ENCODE results near the gene PRDM2.

Gene PRDM2

GRCh38 chr1:13766592-13767564, 66.9 kb downstream of the PRDM2 start:
- no peak for DNase-seq

GRCh38 chr1:13769212-13769611, 69.2 kb downstream of the PRDM2 start:
- no peak for DNase-seq

- DNase-seq, result no peak
Observed at GRCh38 chr1:13769830-13770229, 69.8 kb downstream of the PRDM2 start.

GRCh38 chr1:13770743-13771142, 70.8 kb downstream of the PRDM2 start:
- no peak for DNase-seq

GRCh38 chr1:13771745-13772144, 71.8 kb downstream of the PRDM2 start:
- DNase-seq, result no peak

- no peak for DNase-seq
Observed at GRCh38 chr1:13772271-13772670, 72.3 kb downstream of the PRDM2 start.

GRCh38 chr1:13774121-13774520, 74.1 kb downstream of the PRDM2 start:
- no peak for DNase-seq

- DNase-seq, result no peak
Observed at GRCh38 chr1:13775459-13775858, 75.5 kb downstream of the PRDM2 start.

- DNase-seq, result no peak
Observed at GRCh38 chr1:13775916-13776315, 75.9 kb downstream of the PRDM2 start.

- no peak for DNase-seq
Observed at GRCh38 chr1:13778431-13778830, 78.4 kb downstream of the PRDM2 start.

GRCh38 chr1:13779930-13780329, 79.9 kb downstream of the PRDM2 start:
- no peak for DNase-seq

GRCh38 chr1:13780780-13781179, 80.8 kb downstream of the PRDM2 start:
- DNase-seq, result no peak

- DNase-seq, result no peak
Observed at GRCh38 chr1:13781228-13781627, 81.2 kb downstream of the PRDM2 start.

- DNase-seq, result no peak
Observed at GRCh38 chr1:13781907-13782633, 82.1 kb downstream of the PRDM2 start.

- no peak for DNase-seq
Observed at GRCh38 chr1:13782634-13783360, 82.8 kb downstream of the PRDM2 start.

GRCh38 chr1:13783551-13783950, 83.6 kb downstream of the PRDM2 start:
- DNase-seq, result no peak

- DNase-seq, result no peak
Observed at GRCh38 chr1:13784971-13785370, 85.0 kb downstream of the PRDM2 start.

- no peak for DNase-seq
Observed at GRCh38 chr1:13786541-13786940, 86.6 kb downstream of the PRDM2 start.

GRCh38 chr1:13788795-13789194, 88.8 kb downstream of the PRDM2 start:
- no peak for DNase-seq

GRCh38 chr1:13790290-13791030, 90.5 kb downstream of the PRDM2 start:
- DNase-seq, result no peak

- DNase-seq, result no peak
Observed at GRCh38 chr1:13792419-13792818, 92.4 kb downstream of the PRDM2 start.

- DNase-seq, result no peak
Observed at GRCh38 chr1:13793088-13793730, 93.2 kb downstream of the PRDM2 start.

Measured in NCI-H345 (cell line).